T-helper 17 cell (primary cell): ENCODE data around the gene FLNB. TPM values are rescaled to one million over a fixed set of nuclear protein-coding genes. Genes with fewer than 3 reads are reported as not detected.

ENCODE experiments used
- ATAC-seq: fragments of 150-1000 bp; cut with Tn5 transposase; 2 replicates; pipeline ENCODE4 v1.10.0; 2021; ENCODE audit warnings: mild to moderate bottlenecking, moderate library complexity
- DNase-seq, 3 donors: peaks; one replicate each; pipeline versions ENCODE4 v3.0.0 to v3.0.0-alpha.2; 2020 to 2021
- H3K9me3 ChIP-seq: one replicate; pipeline ENCODE4 v1.7.0; 2013; ENCODE audit warnings: low read length, mild to moderate bottlenecking; ENCODE audit not compliant: control insufficient read depth, poor library complexity, severe bottlenecking
- H3K27ac Mint-ChIP-seq: one replicate; pipeline ENCODE4 v1.8.0; 2022; ENCODE audit warnings: mild to moderate bottlenecking, moderate library complexity, mixed read lengths
- H3K27me3 Mint-ChIP-seq: one replicate; pipeline ENCODE4 v1.8.0; 2022; ENCODE audit warnings: mixed read lengths
- H3K36me3 Mint-ChIP-seq: one replicate; pipeline ENCODE4 v1.8.0; 2022; ENCODE audit warnings: low read depth, mixed read lengths
- H3K4me1 Mint-ChIP-seq: one replicate; pipeline ENCODE4 v1.8.0; 2022; ENCODE audit warnings: mild to moderate bottlenecking, mixed read lengths
- H3K4me3 Mint-ChIP-seq: one replicate; pipeline ENCODE4 v1.8.0; 2022; ENCODE audit warnings: mild to moderate bottlenecking, moderate library complexity, mixed read lengths
- total RNA-seq, 4 donors: library from RNA in 2 of 4; stranded (reverse) in 2 of 4; gene quantifications; one replicate each; pipeline ENCODE4 v1.2.3 and lab custom pipeline; 2022 to 2026

The FLNB gene
- total RNA-seq, 2 donors from 2014 or later: 41.1 to 42.5 TPM

DNA sequence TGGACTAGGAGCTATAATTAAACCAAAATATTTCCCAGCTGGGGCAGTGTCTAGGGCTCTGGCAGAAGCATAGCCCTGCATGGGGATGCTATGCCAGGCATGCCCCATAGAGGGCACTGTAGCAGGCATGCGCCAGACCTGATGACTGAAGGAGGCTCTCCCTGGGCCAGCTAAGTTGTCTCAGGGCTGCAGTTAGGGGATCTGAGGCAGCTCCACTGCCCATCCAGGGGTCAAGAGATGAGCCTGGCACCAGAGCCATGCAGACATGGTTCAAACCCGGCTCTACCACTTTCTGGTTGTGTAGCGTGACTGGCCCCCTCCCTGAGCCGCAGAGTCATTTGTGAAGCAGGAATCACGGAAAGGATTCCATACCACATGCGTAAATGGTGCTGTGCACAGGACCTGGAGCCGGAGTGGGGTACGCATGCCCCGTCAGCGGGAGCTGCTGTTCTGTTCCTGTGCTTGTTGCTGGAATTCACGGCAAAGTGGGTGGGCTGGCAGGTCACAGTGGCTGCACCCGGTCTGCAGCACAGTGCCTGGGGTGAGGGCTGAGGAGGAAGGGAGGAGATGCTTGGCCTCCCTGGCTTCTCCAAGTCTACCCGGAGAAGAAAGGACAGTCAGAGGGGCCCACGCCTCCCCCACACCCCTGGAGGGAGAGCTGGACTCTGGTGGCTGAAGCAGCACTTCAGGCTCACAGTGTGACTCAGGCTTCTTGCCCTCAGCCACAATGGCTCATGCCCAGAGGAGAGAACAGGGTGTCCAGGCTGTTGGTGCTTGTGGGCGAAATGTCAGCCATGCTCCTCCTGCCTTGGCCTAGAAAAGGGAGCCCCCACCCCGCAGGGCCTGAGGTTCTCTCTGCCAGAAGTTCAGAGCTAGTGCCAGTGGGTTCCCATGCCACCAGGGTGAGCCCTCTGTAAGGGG is 159.5 kb downstream of the FLNB start:
- Mint-ChIP-seq H3K36me3 (peaks cover 2% of the 10 kb centered on the region), H3K4me3 (no peak overlapping the region), H3K4me1 (peaks cover 2% of the 10 kb centered on the region), H3K27ac (peak overlapping the region; percentile 16), H3K27me3 (no peaks in the 10 kb centered on the region)
- peak in 1 of 3 donors; percentile 54 for DNase-seq
- H3K9me3 ChIP-seq: no peaks in the 10 kb centered on the region
- peak; percentile 89 for ATAC-seq

DNA sequence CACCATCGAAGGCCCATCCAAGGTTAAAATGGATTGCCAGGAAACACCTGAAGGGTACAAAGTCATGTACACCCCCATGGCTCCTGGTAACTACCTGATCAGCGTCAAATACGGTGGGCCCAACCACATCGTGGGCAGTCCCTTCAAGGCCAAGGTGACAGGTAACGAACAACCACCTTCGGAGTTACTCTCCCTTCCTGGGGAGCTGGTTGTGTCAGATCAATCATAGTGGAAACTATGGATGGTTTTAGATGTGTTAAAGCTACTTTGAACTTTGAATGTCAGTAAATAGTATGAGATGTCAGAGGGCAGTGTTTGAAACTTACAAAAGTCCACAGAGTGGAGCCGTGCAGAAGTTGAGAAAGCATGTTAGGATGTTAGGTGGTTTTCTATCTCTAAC is 160.3 kb downstream of the FLNB start:
- H3K4me3 Mint-ChIP-seq: no peak overlapping the region
- DNase-seq (no peak), ATAC-seq (no peak)
- H3K27me3 Mint-ChIP-seq: no peaks in the 10 kb centered on the region
- peaks cover 2% of the 10 kb centered on the region for H3K4me1 Mint-ChIP-seq
- H3K9me3 ChIP-seq: no peaks in the 10 kb centered on the region
- peaks cover 2% of the 10 kb centered on the region for H3K36me3 Mint-ChIP-seq
- no peak overlapping the region for H3K27ac Mint-ChIP-seq

- H3K4me3 Mint-ChIP-seq: no peak overlapping the region
- peaks cover 2% of the 10 kb centered on the region for H3K36me3 Mint-ChIP-seq
- no peak for DNase-seq
- no peaks in the 10 kb centered on the region for H3K9me3 ChIP-seq
- peaks cover 2% of the 10 kb centered on the region for H3K4me1 Mint-ChIP-seq
- H3K27ac Mint-ChIP-seq: no peak overlapping the region
- no peaks in the 10 kb centered on the region for H3K27me3 Mint-ChIP-seq
- no peak for ATAC-seq
Measured at GRCh38 chr3:58169371-58169770, 161.1 kb downstream of the FLNB start.

- no peak for ATAC-seq
- Mint-ChIP-seq H3K27me3 (no peaks in the 10 kb centered on the region), H3K4me3 (no peak overlapping the region), H3K4me1 (peaks cover 2% of the 10 kb centered on the region), H3K36me3 (peaks cover 2% of the 10 kb centered on the region), H3K27ac (no peak overlapping the region)
- H3K9me3 ChIP-seq: no peaks in the 10 kb centered on the region
- no peak for DNase-seq
Measured at GRCh38 chr3:58170376-58170775, 162.2 kb downstream of the FLNB start.

- Mint-ChIP-seq H3K36me3 (peaks cover 2% of the 10 kb centered on the region), H3K27me3 (no peaks in the 10 kb centered on the region), H3K4me1 (peaks cover 2% of the 10 kb centered on the region), H3K4me3 (no peak overlapping the region), H3K27ac (no peak overlapping the region)
- H3K9me3 ChIP-seq: no peaks in the 10 kb centered on the region
- DNase-seq (no peak), ATAC-seq (no peak)
Measured at GRCh38 chr3:58171126-58171525, 162.9 kb downstream of the FLNB start.

DNA sequence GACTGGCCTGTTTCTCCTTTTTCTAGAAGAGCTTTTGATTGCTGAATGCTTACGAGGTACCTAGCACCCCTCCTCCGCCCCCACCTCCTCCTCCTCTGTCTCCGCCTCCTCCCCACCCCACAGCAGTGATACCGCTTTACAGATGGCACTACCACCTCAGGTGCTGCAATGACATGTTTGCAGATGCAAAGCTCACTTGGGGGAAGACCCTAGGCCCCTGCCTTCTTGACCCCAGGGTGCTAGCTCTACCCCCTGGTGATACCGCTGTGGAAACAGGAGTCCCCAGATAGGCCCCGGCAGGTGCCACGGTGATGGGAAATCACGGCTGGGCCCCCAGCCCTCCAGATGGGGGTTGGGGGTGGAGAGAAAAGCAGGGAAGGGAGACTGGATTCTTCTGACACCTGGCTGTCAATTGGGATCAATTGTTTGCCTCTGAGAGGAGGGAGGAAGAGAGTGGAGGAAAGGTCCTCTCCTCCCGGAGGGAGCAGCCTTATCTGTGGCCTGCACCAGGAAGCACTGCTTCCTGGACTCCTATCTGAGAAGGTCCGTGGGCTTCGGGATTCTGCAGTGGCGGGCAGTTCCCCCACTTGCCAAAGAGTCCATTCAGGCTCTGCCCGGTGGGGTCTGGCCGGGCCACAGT is 164.9 kb downstream of the FLNB start:
- H3K27ac Mint-ChIP-seq: no peak overlapping the region
- DNase-seq: no peak

DNA sequence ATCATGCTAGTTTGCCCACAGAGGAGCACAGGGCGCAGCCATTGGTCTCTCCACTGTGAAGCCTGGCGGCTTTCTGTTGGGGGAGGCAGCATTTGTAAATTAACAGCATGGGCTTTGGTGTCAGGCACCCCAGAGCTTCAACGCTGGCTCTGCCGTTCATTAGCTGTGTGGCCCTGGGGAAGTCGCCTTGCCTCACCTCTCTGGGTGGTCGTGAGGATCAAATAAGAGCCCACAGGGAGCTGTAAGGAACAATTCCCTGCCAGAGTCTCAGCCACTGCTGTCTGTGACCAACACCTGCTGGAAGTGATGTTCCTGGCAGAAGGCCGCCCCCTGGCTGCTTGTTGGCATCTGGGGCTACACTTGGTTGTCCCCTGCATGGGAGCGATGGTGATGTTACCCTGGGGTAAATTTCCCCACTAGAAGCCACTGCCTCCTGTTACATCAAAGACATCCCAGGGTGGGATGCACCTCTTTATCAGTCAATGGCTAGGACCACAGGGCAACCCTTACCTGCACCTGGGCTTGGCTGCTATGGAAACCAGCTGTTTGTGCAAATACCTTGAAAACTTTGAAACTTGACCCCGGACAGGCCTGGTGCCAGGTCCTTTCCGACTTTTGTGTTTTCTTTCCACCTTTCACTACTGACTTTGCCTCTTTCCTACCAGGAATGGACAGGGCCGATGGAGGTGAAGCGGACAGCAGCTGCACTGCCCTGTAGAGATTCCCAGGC is 165.6 kb downstream of the FLNB start:
- ATAC-seq (no peak), DNase-seq (no peak)
- Mint-ChIP-seq H3K27me3 (no peaks in the 10 kb centered on the region), H3K4me3 (no peak overlapping the region), H3K4me1 (peaks cover 6% of the 10 kb centered on the region), H3K36me3 (peaks cover 2% of the 10 kb centered on the region), H3K27ac (no peak overlapping the region)
- H3K9me3 ChIP-seq: no peaks in the 10 kb centered on the region

More for the DNA sequence above, 164.9 kb downstream of the FLNB start:
- peaks cover 2% of the 10 kb centered on the region for H3K4me1 Mint-ChIP-seq
- H3K27me3 Mint-ChIP-seq: no peaks in the 10 kb centered on the region
- no peak for ATAC-seq
- H3K36me3 Mint-ChIP-seq: peaks cover 2% of the 10 kb centered on the region
- H3K4me3 Mint-ChIP-seq: no peak overlapping the region
- no peaks in the 10 kb centered on the region for H3K9me3 ChIP-seq

GRCh38 chr3:58175187-58175436 is 166.9 kb downstream of the FLNB start:
- no peak for DNase-seq
- Mint-ChIP-seq H3K36me3 (no peaks in the 10 kb centered on the region), H3K4me1 (peaks cover 6% of the 10 kb centered on the region), H3K27ac (no peak overlapping the region), H3K4me3 (no peak overlapping the region), H3K27me3 (no peaks in the 10 kb centered on the region)
- no peak for ATAC-seq
- H3K9me3 ChIP-seq: no peaks in the 10 kb centered on the region

DNA sequence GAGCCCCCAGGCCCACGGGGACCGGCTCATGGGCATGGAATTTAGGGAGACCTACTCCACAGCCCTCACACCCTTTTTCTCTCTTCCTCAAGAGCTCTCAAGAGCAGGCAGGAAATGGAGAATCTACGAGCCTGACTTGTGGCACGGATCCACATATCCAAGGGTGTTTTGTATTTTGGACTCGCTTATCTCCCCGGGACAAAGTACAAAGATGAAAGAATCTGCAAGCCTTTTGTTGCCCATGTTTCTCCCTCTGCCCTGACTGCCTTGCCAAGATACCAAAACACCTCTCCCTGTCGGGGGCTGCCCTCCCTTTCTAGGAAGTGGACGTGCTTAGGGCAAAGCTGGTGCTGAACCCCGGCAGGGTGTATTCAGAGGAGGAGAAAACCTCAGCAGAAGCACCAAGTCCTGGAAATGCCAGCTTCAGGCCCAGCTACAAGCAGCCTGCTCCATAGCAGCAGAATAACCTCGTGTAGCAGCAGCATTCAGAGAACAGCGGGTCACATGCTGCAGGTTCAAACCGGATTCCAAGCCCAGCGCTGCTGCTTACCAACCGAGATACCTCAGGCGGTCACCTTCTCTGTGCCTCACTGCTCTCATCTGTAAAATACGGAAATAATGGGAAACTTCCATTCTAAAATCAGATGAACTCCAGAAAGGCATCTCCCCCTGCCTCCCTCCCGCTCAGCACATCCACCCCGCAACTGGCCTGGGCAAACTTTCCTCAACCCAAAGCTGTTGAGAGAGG is 167.4 kb downstream of the FLNB start:
- DNase-seq (no peak), ATAC-seq (no peak)
- H3K36me3 Mint-ChIP-seq: no peaks in the 10 kb centered on the region
- no peak overlapping the region for H3K4me3 Mint-ChIP-seq
- no peak overlapping the region for H3K27ac Mint-ChIP-seq
- peaks cover 6% of the 10 kb centered on the region for H3K4me1 Mint-ChIP-seq
- no peaks in the 10 kb centered on the region for H3K27me3 Mint-ChIP-seq
- H3K9me3 ChIP-seq: no peaks in the 10 kb centered on the region

GRCh38 chr3:58176185-58176530 is 167.9 kb downstream of the FLNB start:
- ATAC-seq (no peak), DNase-seq (no peak)
- Mint-ChIP-seq H3K27me3 (no peaks in the 10 kb centered on the region), H3K4me3 (no peak overlapping the region), H3K27ac (no peak overlapping the region), H3K36me3 (no peaks in the 10 kb centered on the region), H3K4me1 (peaks cover 6% of the 10 kb centered on the region)
- H3K9me3 ChIP-seq: no peaks in the 10 kb centered on the region

DNA sequence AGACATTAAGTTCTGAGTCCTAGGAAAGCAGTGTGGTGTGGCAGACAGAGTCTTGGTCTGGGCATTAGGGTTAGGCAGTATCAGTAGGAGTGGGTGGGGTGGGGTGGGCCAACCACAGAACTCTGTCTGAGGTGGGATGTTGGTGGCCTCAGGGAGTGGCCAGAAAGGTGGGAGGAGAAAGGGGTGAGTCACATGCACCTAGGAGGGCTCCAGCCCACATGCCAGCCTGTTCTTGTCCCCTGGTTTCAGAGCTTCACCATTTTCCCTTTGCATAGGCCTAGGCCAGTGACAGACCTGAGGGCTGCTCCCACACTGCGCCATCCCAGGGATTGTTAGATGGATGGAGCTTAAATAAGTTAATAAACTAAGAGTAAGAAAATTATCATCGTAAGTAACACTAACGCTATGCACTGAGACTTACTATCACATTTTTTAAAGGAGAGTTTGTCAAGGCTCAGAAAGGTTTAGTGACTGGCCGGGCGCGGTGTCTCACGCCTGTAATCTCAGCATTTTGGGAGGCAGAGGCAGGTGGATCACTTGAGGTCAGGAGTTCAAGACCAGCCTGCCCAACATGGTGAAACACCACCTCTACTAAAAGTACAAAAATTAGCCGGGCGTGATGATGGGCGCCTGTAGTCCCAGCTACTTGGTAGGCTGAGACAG is 168.7 kb downstream of the FLNB start:
- H3K27me3 Mint-ChIP-seq: no peaks in the 10 kb centered on the region
- no peak for ATAC-seq
- H3K4me1 Mint-ChIP-seq: peaks cover 6% of the 10 kb centered on the region
- peak overlapping the region; percentile 83 for H3K4me3 Mint-ChIP-seq
- H3K27ac Mint-ChIP-seq: peak overlapping the region; percentile 56
- H3K9me3 ChIP-seq: no peaks in the 10 kb centered on the region
- no peaks in the 10 kb centered on the region for H3K36me3 Mint-ChIP-seq
- no peak for DNase-seq

DNA sequence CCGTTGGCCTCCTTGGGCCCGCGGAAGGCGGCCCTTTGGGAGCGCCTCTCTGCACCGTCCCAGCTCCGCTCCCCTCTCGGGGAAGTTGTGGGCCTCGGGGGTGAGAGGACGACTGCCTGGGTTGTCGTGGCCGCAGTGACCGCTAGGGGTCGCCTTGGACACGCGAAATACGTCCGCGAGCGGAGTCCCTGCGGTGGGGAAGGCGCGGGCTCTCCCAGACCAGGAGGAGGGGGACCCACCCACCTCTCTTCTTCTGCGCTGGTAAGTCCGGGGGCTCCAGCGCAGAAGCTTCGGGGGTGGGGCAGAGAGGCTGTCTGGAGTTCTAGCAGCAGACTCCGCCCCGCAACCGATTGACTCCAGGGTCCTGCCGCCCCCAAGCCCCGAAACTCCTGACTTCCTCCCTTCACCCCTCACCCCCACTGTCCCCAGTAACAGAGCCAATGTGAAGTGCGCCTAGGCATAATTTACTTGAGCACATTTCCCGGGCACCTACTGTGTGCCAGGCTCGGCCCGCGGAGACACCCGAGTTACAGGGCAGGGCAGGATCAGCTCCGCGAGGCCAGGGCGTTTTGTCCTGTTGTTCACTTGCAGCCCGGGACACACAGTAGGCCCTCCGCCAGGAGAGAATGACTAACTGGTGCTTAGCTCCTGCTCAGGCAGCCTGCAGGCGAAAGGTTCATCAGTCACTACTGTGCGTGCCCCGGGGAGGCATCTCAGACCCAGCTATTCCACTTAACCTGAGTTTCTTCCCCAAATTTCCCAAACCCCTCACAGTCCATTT is 169.7 kb downstream of the FLNB start:
- Mint-ChIP-seq H3K27me3 (no peaks in the 10 kb centered on the region), H3K36me3 (no peaks in the 10 kb centered on the region), H3K4me1 (peaks cover 6% of the 10 kb centered on the region), H3K27ac (peak overlapping the region; percentile 56), H3K4me3 (peak overlapping the region; percentile 83)
- no peaks in the 10 kb centered on the region for H3K9me3 ChIP-seq
- DNase-seq (peak; percentile 74 to 88 (median 79)), ATAC-seq (peak; percentile 95)
